Muscle layer of duodenum (tissue), 2 donors: ENCODE data around the gene DNM2.
"Not testable (repeated sequence)": the region's sequence is repeated elsewhere in the genome, so short reads cannot be mapped to it uniquely, and the experiment has no call there.

Experiments used
- H3K27ac ChIP-seq: one replicate; pipeline ENCODE4 v1.7.0; 2013; ENCODE audit warnings: mild to moderate bottlenecking, low read length
- H3K27me3 ChIP-seq: one replicate; pipeline ENCODE4 v1.7.0; 2013; ENCODE audit warnings: low read depth, mild to moderate bottlenecking, control low read depth, low read length
- H3K36me3 ChIP-seq, 2 donors: one replicate each; pipeline ENCODE4 v1.7.0; 2013; ENCODE audit warnings: low read length in 2 of 2, control low read depth in 1 of 2, mild to moderate bottlenecking in 1 of 2; ENCODE audit not compliant: insufficient read depth in 2 of 2, control insufficient read depth in 1 of 2
- H3K4me1 ChIP-seq, 2 donors: one replicate each; pipeline ENCODE4 v1.7.0; 2013; ENCODE audit warnings: low read length in 2 of 2, mild to moderate bottlenecking in 2 of 2, control low read depth in 1 of 2, moderate library complexity in 1 of 2; ENCODE audit not compliant: insufficient read depth in 2 of 2, control insufficient read depth in 1 of 2
- H3K4me3 ChIP-seq, 2 donors: one replicate each; pipeline ENCODE4 v1.7.0; 2013; ENCODE audit warnings: low read length in 2 of 2, low read depth in 1 of 2, mild to moderate bottlenecking in 1 of 2
- H3K9me3 ChIP-seq, 2 donors: one replicate each; pipeline ENCODE4 v1.7.0; 2013; ENCODE audit warnings: low read length in 2 of 2, control low read depth in 1 of 2, mild to moderate bottlenecking in 1 of 2; ENCODE audit not compliant: control insufficient read depth in 1 of 2
- donor health status: healthy.

DNM2 gene

GRCh38 chr19:10717356-10718204, at the start of gene DNM2:
DNM2 (plus strand) TSS chr19:10718079; CDS start chr19:10718243, 164 bp downstream.
- Histone ChIP-seq H3K27ac (peak within 1 kb of the TSS; percentile 84), H3K9me3 (no peaks in the 10 kb centered on the region), H3K36me3 (peaks cover 0 to 12% of the 10 kb centered on the region in 2 donors), H3K4me1 (peaks cover 0 to 31% of the 10 kb centered on the region in 2 donors), H3K4me3 (peak within 1 kb of the TSS; percentile 87 to 90), H3K27me3 (no peaks in the 10 kb centered on the region)

DNA sequence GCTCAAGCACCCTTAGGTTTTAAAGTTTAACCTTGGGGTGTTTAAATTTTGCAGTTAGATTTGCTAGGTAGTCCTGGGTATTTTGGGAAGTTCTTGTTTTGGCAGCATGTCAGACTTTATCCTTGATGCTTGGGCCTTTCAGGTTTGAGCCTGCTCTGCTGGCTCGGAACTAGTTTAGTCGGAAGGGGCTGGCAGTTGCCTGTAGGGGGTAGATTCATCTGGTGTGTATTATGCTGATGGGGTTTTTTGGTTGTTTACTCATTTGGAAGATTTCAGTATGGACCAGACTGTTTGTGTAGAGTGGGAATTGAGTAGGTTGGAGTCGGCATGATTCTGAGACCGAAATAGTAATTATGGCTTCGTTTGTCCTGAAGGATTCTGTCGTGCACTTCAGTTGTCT, 48.6 kb upstream of the DNM2 start:
- Histone ChIP-seq H3K4me3 (no peak overlapping the region), H3K27ac (no peak overlapping the region), H3K4me1 (peaks cover 10 to 15% of the 10 kb centered on the region in 2 donors), H3K36me3 (peaks cover 15 to 24% of the 10 kb centered on the region in 2 donors), H3K9me3 (no peaks in the 10 kb centered on the region), H3K27me3 (no peaks in the 10 kb centered on the region)

- H3K36me3 ChIP-seq = peaks cover 19 to 24% of the 10 kb centered on the region in 2 donors
- H3K4me1 ChIP-seq = peaks cover 10 to 15% of the 10 kb centered on the region in 2 donors
- no peaks in the 10 kb centered on the region for H3K9me3 ChIP-seq
- H3K4me3 ChIP-seq = no peak overlapping the region
- H3K27me3 ChIP-seq = no peaks in the 10 kb centered on the region
- no peak overlapping the region for H3K27ac ChIP-seq
Observed at GRCh38 chr19:10670182-10670581, 47.7 kb upstream of the DNM2 start.

GRCh38 chr19:10670876-10671804, 46.7 kb upstream of the DNM2 start:
- Histone ChIP-seq H3K9me3 (no peaks in the 10 kb centered on the region), H3K36me3 (peaks cover 26 to 28% of the 10 kb centered on the region in 2 donors), H3K4me1 (peaks cover 10 to 15% of the 10 kb centered on the region in 2 donors), H3K27ac (no peak overlapping the region), H3K4me3 (no peak overlapping the region), H3K27me3 (no peaks in the 10 kb centered on the region)

- not testable (repeated sequence) for H3K9me3 ChIP-seq, H3K27me3 ChIP-seq, H3K4me3 ChIP-seq, H3K27ac ChIP-seq
- Histone ChIP-seq H3K4me1 (peaks cover 10 to 12% of the 10 kb centered on the region in 2 donors), H3K36me3 (peaks cover 27 to 30% of the 10 kb centered on the region in 2 donors)
Observed at GRCh38 chr19:10671922-10672321, 46.0 kb upstream of the DNM2 start.

GRCh38 chr19:10675214-10675613, 42.7 kb upstream of the DNM2 start:
- H3K4me3 ChIP-seq, H3K27me3 ChIP-seq, H3K27ac ChIP-seq, H3K9me3 ChIP-seq: not testable (repeated sequence)
- Histone ChIP-seq H3K4me1 (peaks cover 6 to 10% of the 10 kb centered on the region in 2 donors), H3K36me3 (peaks cover 59 to 62% of the 10 kb centered on the region in 2 donors)

- Histone ChIP-seq H3K4me1 (no peaks in the 10 kb centered on the region), H3K27me3 (no peaks in the 10 kb centered on the region), H3K4me3 (no peak overlapping the region), H3K27ac (no peak overlapping the region), H3K9me3 (no peaks in the 10 kb centered on the region), H3K36me3 (peaks cover 71 to 72% of the 10 kb centered on the region in 2 donors)
Observed at GRCh38 chr19:10677751-10678150, 40.1 kb upstream of the DNM2 start.

DNA sequence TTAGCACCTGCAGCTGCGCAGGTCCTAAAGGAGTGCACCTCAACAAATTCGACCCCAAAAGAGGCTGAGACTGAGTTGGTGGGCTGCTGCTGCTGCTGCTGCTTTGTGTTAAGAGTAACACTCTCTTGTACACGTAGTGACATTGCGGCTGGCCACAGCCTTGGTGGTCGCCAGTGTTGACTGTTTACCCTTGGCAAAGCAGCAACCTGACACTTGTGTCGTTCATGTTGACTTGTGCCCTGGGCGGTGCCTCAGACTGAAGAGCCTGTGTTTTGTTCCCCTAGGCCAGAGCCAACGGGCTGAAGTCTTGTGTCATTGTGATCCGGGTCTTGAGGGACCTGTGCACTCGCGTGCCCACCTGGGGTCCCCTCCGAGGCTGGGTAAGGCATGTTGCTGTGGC, 39.1 kb upstream of the DNM2 start:
- H3K4me1 ChIP-seq = no peaks in the 10 kb centered on the region

DNA sequence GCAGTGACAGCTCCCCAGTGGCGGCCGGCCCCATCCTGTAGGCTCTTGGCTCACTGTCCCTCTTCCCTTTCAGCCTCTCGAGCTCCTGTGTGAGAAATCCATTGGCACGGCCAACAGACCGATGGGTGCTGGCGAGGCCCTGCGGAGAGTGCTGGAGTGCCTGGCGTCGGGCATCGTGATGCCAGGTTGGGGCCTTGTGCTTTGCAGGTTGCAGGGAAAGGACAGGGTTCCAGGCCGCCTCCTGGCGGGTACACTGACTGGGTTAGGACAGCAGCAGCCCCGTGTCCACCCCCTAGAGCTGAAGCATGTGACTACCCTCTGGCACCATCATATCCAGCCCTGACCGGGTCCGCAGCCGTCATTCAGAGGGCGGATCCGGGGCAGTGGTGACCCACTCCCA, 38.1 kb upstream of the DNM2 start:
- no peaks in the 10 kb centered on the region for H3K9me3 ChIP-seq
- no peaks in the 10 kb centered on the region for H3K4me1 ChIP-seq
- no peak overlapping the region for H3K4me3 ChIP-seq
- no peaks in the 10 kb centered on the region for H3K27me3 ChIP-seq
- peaks cover 82 to 88% of the 10 kb centered on the region in 2 donors for H3K36me3 ChIP-seq
- no peak overlapping the region for H3K27ac ChIP-seq

More for the DNA sequence above, 39.1 kb upstream of the DNM2 start:
- H3K36me3 ChIP-seq = peaks cover 72 to 80% of the 10 kb centered on the region in 2 donors
- H3K9me3 ChIP-seq = no peaks in the 10 kb centered on the region
- H3K4me3 ChIP-seq = no peak overlapping the region
- no peaks in the 10 kb centered on the region for H3K27me3 ChIP-seq
- no peak overlapping the region for H3K27ac ChIP-seq

DNA sequence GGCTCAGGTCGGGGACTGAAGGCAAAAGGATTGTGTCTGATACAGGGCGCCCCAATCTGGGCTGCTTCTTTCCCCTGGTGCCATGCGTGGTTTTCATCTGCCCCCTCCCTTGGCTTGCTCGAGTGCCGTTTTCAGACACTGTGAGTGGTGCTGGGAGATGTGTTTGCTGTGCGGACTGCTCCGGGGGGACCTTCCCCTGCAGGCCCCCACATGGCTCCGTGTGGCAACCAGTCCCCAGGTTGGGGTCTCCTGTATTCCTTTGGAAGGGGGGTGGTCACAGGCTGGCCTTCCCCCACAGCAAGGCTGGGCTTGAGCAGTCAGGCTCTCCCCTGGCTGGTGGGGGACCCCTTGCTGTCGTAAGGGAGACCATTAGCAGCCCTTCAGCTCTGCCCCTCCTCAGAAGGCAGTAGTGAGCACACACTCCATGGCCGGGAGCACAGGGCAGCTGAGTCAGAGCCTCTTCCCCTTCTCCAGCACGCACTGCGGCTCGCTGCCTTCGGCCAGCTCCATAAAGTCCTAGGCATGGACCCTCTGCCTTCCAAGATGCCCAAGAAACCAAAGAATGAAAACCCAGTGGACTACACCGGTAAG, 37.2 kb upstream of the DNM2 start:
- no peak overlapping the region for H3K4me3 ChIP-seq
- H3K27ac ChIP-seq = no peak overlapping the region
- no peaks in the 10 kb centered on the region for H3K4me1 ChIP-seq
- peaks cover 84 to 88% of the 10 kb centered on the region in 2 donors for H3K36me3 ChIP-seq
- no peaks in the 10 kb centered on the region for H3K9me3 ChIP-seq
- H3K27me3 ChIP-seq = no peaks in the 10 kb centered on the region

DNA sequence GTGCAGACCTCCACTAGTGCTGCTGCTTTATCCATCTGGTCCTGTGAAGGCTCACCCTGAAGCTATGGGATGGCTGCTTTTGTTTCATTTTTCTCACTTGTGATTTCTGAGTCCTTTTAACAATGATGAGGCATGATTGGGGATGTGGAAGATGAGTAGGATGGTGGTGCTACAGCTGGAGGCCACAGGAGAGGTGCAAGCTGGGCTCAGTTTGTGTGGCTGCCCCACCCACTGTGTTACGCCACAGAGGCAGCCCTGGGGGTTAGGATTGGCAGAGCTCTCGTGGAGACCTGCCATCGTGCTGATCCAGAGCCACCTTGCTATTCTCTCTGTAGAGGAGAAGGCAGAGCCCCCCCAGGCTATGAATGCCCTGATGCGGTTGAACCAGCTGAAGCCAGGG, 36.2 kb upstream of the DNM2 start:
- H3K36me3 ChIP-seq = peaks cover 87 to 95% of the 10 kb centered on the region in 2 donors
- H3K9me3 ChIP-seq = no peaks in the 10 kb centered on the region
- H3K4me3 ChIP-seq = no peak overlapping the region
- H3K27me3 ChIP-seq = no peaks in the 10 kb centered on the region
- H3K27ac ChIP-seq = no peak overlapping the region
- H3K4me1 ChIP-seq = no peaks in the 10 kb centered on the region
